ENCODE measurements around the gene NCR2.
A peak's percentile ranks its signal among the peaks of the same experiment; 100 is the strongest.

The NCR2 gene

DNA sequence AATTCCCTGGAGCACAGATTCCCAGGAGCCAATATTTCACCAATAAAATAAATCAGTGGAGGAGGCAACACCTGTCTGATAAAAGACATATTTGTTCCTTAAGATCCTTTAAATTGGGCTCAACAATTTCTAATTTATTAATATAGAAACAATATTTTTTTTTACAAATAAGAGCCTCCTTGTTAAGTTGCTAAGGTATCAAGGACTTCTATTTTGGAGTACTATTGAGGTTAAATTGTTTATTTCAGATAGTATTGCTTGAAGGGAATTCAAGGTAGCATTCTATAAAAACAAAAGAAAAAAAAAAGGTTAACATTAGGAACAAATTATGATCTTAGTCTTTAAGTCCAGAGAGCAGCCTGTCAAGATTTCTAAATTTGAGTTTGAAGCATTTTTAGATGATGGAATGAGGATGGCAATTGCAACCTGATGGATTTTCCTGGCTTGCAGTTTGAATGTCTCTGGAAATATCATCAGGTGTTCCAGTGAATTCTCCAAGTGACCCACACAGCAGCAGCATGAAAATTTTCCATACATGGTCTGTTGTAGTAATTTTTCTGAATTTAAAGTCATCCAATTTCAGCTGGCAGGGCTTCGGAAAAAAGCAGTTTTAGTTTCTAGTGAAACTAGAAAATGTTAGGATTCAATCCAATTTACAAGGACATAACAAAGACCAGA is 19.3 kb upstream of the NCR2 start:
- H3K27ac ChIP-seq (ENCODE audit: insufficient read depth in 1 of 2, low read depth in 1 of 2, low read length in 2 of 2, poor library complexity in 1 of 2, severe bottlenecking in 2 of 2) = no peak overlapping the region

DNA sequence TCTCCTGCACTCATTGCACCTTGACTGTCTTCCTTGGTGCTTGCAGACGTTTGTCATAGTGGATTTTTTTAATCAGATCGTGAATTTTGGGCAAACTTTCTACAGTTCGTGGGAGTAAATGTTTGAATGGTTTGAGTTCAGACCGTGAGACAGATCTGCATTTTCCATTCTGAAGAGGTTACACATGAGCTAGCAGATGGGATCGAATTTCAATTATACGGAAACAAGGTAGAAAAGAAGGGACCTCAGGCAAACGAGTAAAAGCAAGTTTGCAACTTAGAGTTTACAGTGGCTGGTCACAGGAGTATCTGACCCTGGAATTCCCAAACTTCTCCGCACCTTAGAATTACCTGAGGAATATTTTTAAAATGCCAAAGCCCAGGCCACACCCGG is 17.2 kb upstream of the NCR2 start:
- ChIA-PET CTCF (interaction anchor here (0.7 to 7.6 kb wide), 16 partner anchors 8 to 236 kb away, joined by 3 to 70 read pairs (median 5); partner anchors contain the start of gene NCR2), POLR2A (no interaction called here)
- peaks cover 5 to 21% (median 16%) of the 10 kb centered on the region in 4 experiments for H3K4me1 ChIP-seq (ENCODE audit: control extremely low read depth in 1 of 4, control insufficient read depth in 4 of 4, insufficient read depth in 4 of 4, low read length in 3 of 4)
- H3K36me3 ChIP-seq (ENCODE audit: control insufficient read depth in 4 of 4, insufficient read depth in 4 of 4, low read length in 3 of 4) = no peaks in the 10 kb centered on the region
- peak overlapping the region in 5 of 7 experiments; percentile 48 to 83 (median 63) for H3K4me3 ChIP-seq (ENCODE audit: control insufficient read depth in 1 of 7, extremely low read depth in 1 of 7, insufficient read depth in 4 of 7, low read depth in 2 of 7, low read length in 6 of 7)
- peaks cover 0 to 14% (median 4%) of the 10 kb centered on the region in 5 experiments for H3K27me3 ChIP-seq (replicated peaks in 2 of 5; ENCODE audit: control insufficient read depth in 4 of 5, insufficient read depth in 5 of 5, low read length in 4 of 5)
- no peaks in the 10 kb centered on the region for H3K9me3 ChIP-seq (ENCODE audit: control extremely low read depth in 1 of 5, control insufficient read depth in 4 of 5, insufficient read depth in 2 of 5, low read depth in 1 of 5, low read length in 4 of 5)
- no peak for DNase-seq
- whole genome bisulfite sequencing (ENCODE audit: insufficient coverage) = 67% methylated on average over 7 of the region's 9 CpGs
- no peak overlapping the region for H3K27ac ChIP-seq (ENCODE audit: insufficient read depth in 1 of 2, low read depth in 1 of 2, low read length in 2 of 2, poor library complexity in 1 of 2, severe bottlenecking in 2 of 2)

More for the DNA sequence above, 19.3 kb upstream of the NCR2 start:
- Histone ChIP-seq H3K27me3 (replicated peaks in 2 of 5; ENCODE audit: control insufficient read depth in 4 of 5, insufficient read depth in 5 of 5, low read length in 4 of 5) (peaks cover 0 to 15% (median 3%) of the 10 kb centered on the region in 5 experiments), H3K9me3 (ENCODE audit: control extremely low read depth in 1 of 5, control insufficient read depth in 4 of 5, insufficient read depth in 2 of 5, low read depth in 1 of 5, low read length in 4 of 5) (no peaks in the 10 kb centered on the region), H3K4me1 (ENCODE audit: control extremely low read depth in 1 of 4, control insufficient read depth in 4 of 4, insufficient read depth in 4 of 4, low read length in 3 of 4) (peaks cover 5 to 21% (median 16%) of the 10 kb centered on the region in 4 experiments), H3K36me3 (ENCODE audit: control insufficient read depth in 4 of 4, insufficient read depth in 4 of 4, low read length in 3 of 4) (no peaks in the 10 kb centered on the region), H3K4me3 (ENCODE audit: control insufficient read depth in 1 of 7, extremely low read depth in 1 of 7, insufficient read depth in 4 of 7, low read depth in 2 of 7, low read length in 6 of 7) (no peak overlapping the region)
- DNase-seq = no peak
- WGBS (ENCODE audit: insufficient coverage) = no CpG with 5 or more reads among the region's 1 CpG
- POLR2A ChIA-PET = no interaction called here
- CTCF ChIA-PET = interaction anchor here (1.0 to 7.6 kb wide), 2 partner anchors 15 to 17 kb away, joined by 3 to 70 read pairs; partner anchors contain the start of gene NCR2

DNA sequence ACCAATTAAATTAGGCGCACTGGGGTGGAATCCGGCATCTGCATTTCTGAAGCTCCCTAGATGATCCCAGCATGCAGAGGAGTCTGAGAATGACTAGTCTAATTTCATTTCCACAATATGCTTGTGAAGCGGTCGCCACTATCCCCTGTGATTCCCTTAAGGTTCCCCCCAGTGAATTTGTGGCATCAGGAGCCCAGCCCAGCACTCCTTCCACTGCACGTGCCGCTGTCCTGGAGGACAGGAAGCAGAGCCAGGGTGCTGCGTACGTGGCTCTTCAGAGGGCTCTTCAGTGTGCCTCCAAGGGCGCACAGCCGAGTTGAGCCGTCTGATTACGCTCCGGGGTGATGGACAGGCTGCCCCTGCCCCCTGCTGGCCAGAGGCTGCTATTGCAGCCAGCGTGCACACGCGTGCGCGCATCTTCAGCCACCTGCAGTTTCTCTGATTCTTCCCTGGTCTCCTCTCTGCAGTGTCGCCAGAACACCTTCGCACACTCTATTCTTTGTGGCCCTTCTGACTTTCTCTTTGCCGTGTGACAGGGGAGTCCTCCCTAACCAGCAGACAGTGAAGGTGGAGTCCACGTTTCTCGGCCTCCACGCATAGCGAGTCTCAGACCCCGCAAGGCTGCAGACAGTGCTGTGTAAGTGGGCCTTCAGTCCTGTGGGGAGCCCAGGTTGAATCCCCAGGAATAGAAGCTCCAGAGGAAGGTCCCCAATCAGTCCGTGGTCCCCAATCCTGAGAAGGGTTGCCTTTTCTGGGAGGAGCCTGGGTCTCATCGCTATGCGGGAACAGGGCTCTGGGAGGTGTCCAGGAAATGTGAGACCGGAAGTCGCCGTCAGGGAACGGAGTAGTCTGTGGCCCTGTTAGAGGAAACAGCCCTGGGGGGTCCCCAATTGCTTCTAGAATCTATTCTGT is 16.5 kb upstream of the NCR2 start:
- H3K36me3 ChIP-seq (ENCODE audit: control insufficient read depth in 4 of 4, insufficient read depth in 4 of 4, low read length in 3 of 4) = no peaks in the 10 kb centered on the region
- peak overlapping the region; percentile 6 to 83 (median 63) for H3K4me3 ChIP-seq (ENCODE audit: control insufficient read depth in 1 of 7, extremely low read depth in 1 of 7, insufficient read depth in 4 of 7, low read depth in 2 of 7, low read length in 6 of 7)
- WGBS (ENCODE audit: insufficient coverage) = 19% methylated on average over 32 of the region's 33 CpGs
- H3K27ac ChIP-seq (ENCODE audit: insufficient read depth in 1 of 2, low read depth in 1 of 2, low read length in 2 of 2, poor library complexity in 1 of 2, severe bottlenecking in 2 of 2) = no peak overlapping the region
- peak; percentile 79 to 87 (median 86) for DNase-seq
- peaks cover 5 to 21% (median 16%) of the 10 kb centered on the region in 4 experiments for H3K4me1 ChIP-seq (ENCODE audit: control extremely low read depth in 1 of 4, control insufficient read depth in 4 of 4, insufficient read depth in 4 of 4, low read length in 3 of 4)
- ChIA-PET POLR2A (interaction anchor here (0.9 kb wide), 1 partner anchor 16 kb away, joined by 4 read pairs; no protein-coding TSS in a partner anchor), CTCF (interaction anchor here (0.6 to 7.6 kb wide), 32 partner anchors 8 to 251 kb away, joined by 3 to 70 read pairs (median 4); partner anchors contain the start of genes NCR2, TREML1 and TREML2)
- H3K27me3 ChIP-seq (replicated peaks in 2 of 5; ENCODE audit: control insufficient read depth in 4 of 5, insufficient read depth in 5 of 5, low read length in 4 of 5) = peaks cover 0 to 12% (median 4%) of the 10 kb centered on the region in 5 experiments
- H3K9me3 ChIP-seq (ENCODE audit: control extremely low read depth in 1 of 5, control insufficient read depth in 4 of 5, insufficient read depth in 2 of 5, low read depth in 1 of 5, low read length in 4 of 5) = no peaks in the 10 kb centered on the region

DNA sequence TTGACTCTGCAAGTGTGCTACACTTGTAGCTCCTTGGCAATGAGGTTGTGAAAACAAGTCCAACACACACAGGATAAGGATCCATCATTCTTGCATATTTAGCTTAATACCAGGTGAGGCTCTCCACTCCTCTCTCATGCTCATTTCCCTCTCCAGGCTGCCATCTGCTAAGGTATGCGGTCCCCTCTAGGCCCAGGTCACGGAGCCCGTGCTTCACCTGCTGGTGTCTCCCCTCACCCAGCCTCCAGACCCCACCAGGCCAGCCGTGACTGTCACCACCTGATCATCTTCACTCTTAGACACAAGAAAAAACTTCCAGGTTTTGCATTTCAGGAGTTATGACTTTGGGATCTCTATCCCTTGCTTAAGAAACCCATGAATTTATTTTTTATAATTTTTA is 14.2 kb upstream of the NCR2 start:
- Histone ChIP-seq H3K36me3 (ENCODE audit: control insufficient read depth in 4 of 4, insufficient read depth in 4 of 4, low read length in 3 of 4) (no peaks in the 10 kb centered on the region), H3K4me3 (ENCODE audit: control insufficient read depth in 1 of 7, extremely low read depth in 1 of 7, insufficient read depth in 4 of 7, low read depth in 2 of 7, low read length in 6 of 7) (no peak overlapping the region), H3K9me3 (ENCODE audit: control extremely low read depth in 1 of 5, control insufficient read depth in 4 of 5, insufficient read depth in 2 of 5, low read depth in 1 of 5, low read length in 4 of 5) (no peaks in the 10 kb centered on the region), H3K27me3 (replicated peaks in 2 of 5; ENCODE audit: control insufficient read depth in 4 of 5, insufficient read depth in 5 of 5, low read length in 4 of 5) (peaks cover 0 to 6% (median 3%) of the 10 kb centered on the region in 5 experiments), H3K4me1 (ENCODE audit: control extremely low read depth in 1 of 4, control insufficient read depth in 4 of 4, insufficient read depth in 4 of 4, low read length in 3 of 4) (peaks cover 5 to 25% (median 19%) of the 10 kb centered on the region in 4 experiments), H3K27ac (ENCODE audit: insufficient read depth in 1 of 2, low read depth in 1 of 2, low read length in 2 of 2, poor library complexity in 1 of 2, severe bottlenecking in 2 of 2) (no peak overlapping the region)
- POLR2A ChIA-PET = interaction anchor here (0.7 kb wide), 1 partner anchor 290 kb away, joined by 3 read pairs; no protein-coding TSS in a partner anchor
- 88% methylated on average over 3 of the region's 4 CpGs for WGBS (ENCODE audit: insufficient coverage)
- no peak for DNase-seq
- CTCF ChIA-PET = interaction anchor here (1.2 to 7.6 kb wide), 9 partner anchors 11 to 229 kb away, joined by 3 to 70 read pairs (median 11); partner anchors contain the start of gene NCR2

DNA sequence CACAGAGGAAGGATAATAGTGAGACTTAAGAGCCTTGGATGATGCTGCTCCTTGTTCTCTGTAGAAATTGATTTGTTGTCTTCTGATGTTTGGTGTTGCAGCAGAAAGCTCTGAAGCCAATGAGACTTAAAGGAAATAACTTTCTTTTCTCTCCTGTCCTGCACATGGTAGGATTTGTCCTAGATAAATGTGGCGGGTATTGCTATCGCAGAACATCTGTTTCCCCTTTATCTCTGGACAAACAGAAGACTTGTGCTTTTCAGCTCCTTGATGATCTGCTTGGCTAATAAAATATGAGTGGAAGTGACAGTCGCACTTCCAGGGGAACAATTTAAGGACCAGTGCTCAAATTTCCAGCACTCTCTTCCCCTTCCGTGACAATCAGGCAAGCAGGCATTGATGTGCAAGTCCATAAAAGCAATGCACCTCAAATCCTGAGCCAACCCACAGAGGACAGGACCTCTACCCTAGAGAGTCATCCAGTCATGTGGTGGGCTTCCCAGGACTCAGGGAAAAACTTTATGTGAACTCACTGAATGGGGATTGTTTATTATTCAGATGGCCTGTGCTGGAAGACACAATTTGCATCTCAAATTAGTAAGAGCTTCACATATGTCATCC is 9.9 kb upstream of the NCR2 start:
- H3K27ac ChIP-seq (ENCODE audit: insufficient read depth in 1 of 2, low read depth in 1 of 2, low read length in 2 of 2, poor library complexity in 1 of 2, severe bottlenecking in 2 of 2) = no peak overlapping the region
- DNase-seq = peak; percentile 31 to 73 (median 55)
- 67% methylated on average over 1 of the region's 4 CpGs for WGBS (ENCODE audit: insufficient coverage)
- ChIA-PET CTCF (interaction anchor here (1.4 to 1.8 kb wide), 2 partner anchors 8 to 10 kb away, joined by 3 to 5 read pairs; partner anchors contain the start of gene NCR2), POLR2A (no interaction called here)
- peaks cover 0 to 4% (median 0%) of the 10 kb centered on the region in 5 experiments for H3K27me3 ChIP-seq (replicated peaks in 2 of 5; ENCODE audit: control insufficient read depth in 4 of 5, insufficient read depth in 5 of 5, low read length in 4 of 5)
- no peaks in the 10 kb centered on the region for H3K9me3 ChIP-seq (ENCODE audit: control extremely low read depth in 1 of 5, control insufficient read depth in 4 of 5, insufficient read depth in 2 of 5, low read depth in 1 of 5, low read length in 4 of 5)
- H3K36me3 ChIP-seq (ENCODE audit: control insufficient read depth in 4 of 4, insufficient read depth in 4 of 4, low read length in 3 of 4) = no peaks in the 10 kb centered on the region
- no peak overlapping the region for H3K4me3 ChIP-seq (ENCODE audit: control insufficient read depth in 1 of 7, extremely low read depth in 1 of 7, insufficient read depth in 4 of 7, low read depth in 2 of 7, low read length in 6 of 7)
- H3K4me1 ChIP-seq (ENCODE audit: control extremely low read depth in 1 of 4, control insufficient read depth in 4 of 4, insufficient read depth in 4 of 4, low read length in 3 of 4) = peaks cover 0 to 5% (median 3%) of the 10 kb centered on the region in 4 experiments

DNA sequence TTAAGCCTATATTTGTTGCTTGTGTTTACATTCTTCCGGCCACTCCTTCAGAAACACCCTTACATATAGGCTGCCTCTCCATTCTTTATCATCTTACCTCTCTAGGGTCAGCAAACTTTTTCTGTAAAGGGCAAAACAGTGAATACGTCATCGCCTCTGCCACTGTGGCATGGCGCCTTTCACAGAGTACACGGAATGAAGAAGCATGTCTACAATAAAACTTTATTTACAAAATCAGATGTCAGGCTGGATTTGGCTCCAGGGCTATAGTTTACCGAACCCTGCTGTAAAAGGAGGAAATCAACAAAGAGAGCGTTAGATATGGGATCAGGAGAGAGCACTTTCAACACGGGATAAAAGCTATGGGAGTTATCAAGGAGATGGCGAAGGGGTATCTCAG is 9.3 kb upstream of the NCR2 start:
- POLR2A ChIA-PET = no interaction called here
- H3K4me3 ChIP-seq (ENCODE audit: control insufficient read depth in 1 of 7, extremely low read depth in 1 of 7, insufficient read depth in 4 of 7, low read depth in 2 of 7, low read length in 6 of 7) = no peak overlapping the region
- H3K9me3 ChIP-seq (ENCODE audit: control extremely low read depth in 1 of 5, control insufficient read depth in 4 of 5, insufficient read depth in 2 of 5, low read depth in 1 of 5, low read length in 4 of 5) = no peaks in the 10 kb centered on the region
- no peak overlapping the region for H3K27ac ChIP-seq (ENCODE audit: insufficient read depth in 1 of 2, low read depth in 1 of 2, low read length in 2 of 2, poor library complexity in 1 of 2, severe bottlenecking in 2 of 2)
- no peaks in the 10 kb centered on the region for H3K36me3 ChIP-seq (ENCODE audit: control insufficient read depth in 4 of 4, insufficient read depth in 4 of 4, low read length in 3 of 4)
- WGBS (ENCODE audit: insufficient coverage) = 95% methylated on average over 9 of the region's 9 CpGs
- CTCF ChIA-PET = interaction anchor here (1.4 to 1.8 kb wide), 2 partner anchors 8 to 9 kb away, joined by 3 to 5 read pairs; partner anchors contain the start of gene NCR2
- peaks cover 0 to 4% (median 0%) of the 10 kb centered on the region in 5 experiments for H3K27me3 ChIP-seq (replicated peaks in 2 of 5; ENCODE audit: control insufficient read depth in 4 of 5, insufficient read depth in 5 of 5, low read length in 4 of 5)
- DNase-seq = no peak
- H3K4me1 ChIP-seq (ENCODE audit: control extremely low read depth in 1 of 4, control insufficient read depth in 4 of 4, insufficient read depth in 4 of 4, low read length in 3 of 4) = peaks cover 0 to 4% (median 2%) of the 10 kb centered on the region in 4 experiments

All from common myeloid progenitor, CD34-positive (primary cell).